ENCODE data around the gene MTREX.
"Not testable (repeated sequence)": the region's sequence is repeated elsewhere in the genome, so short reads cannot be mapped to it uniquely, and the experiment has no call there.

The MTREX gene

DNA sequence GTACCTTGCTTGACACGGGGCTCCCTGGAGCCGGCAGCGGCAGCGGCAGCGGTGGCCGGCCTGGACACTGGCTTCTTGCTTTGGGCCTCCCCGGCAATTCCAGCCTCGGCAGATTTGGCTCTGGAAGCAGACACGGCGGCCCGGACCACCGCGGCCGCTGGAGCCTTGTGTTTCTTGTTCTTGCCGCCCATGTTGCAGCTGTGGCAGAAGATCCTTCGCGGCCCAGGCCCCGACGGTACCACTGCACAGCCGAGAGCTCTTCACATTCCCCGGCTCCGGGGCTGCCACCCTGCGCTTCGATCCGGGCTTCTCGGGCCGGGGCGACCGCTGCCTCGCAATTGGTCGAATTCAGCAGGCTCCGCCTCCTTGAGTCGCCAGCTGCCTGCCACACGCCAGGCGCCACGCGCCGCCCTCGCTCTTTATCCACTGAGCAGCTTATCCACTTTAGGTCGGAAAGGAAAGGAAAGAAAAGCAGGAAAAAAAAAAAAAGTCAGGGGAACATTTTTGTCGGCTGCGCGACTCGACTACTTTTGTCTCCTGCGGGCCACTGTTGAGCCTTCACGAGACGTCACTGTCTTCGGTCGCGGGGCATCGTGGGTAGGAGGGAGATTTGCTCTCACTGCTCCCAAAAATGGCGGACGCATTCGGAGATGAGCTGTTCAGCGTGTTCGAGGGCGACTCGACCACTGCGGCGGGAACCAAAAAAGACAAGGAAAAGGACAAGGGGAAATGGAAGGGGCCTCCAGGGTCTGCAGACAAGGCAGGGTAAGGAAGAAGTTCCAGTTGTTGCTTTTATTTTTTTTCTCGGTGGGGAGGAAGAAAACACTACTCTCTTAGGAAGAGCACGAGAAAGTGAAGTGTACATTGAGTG lies at the start of gene MTREX, which contains the start of gene DHX29:
MTREX (plus strand) TSS at position 607 of the 871 bp plus-strand sequence; CDS start at position 632, 25 bp downstream.
DHX29 (minus strand) TSS at position 312 of the 871 bp plus-strand sequence; CDS start at position 191, 121 bp downstream.
- peak; percentile 80 for DNase-seq

GRCh38 chr5:55258339-55258738 lies 49.5 kb upstream of the MTREX start:
- DNase-seq: no peak

- DNase-seq: no peak
Observed at GRCh38 chr5:55276771-55277170, 31.0 kb upstream of the MTREX start.

DNA sequence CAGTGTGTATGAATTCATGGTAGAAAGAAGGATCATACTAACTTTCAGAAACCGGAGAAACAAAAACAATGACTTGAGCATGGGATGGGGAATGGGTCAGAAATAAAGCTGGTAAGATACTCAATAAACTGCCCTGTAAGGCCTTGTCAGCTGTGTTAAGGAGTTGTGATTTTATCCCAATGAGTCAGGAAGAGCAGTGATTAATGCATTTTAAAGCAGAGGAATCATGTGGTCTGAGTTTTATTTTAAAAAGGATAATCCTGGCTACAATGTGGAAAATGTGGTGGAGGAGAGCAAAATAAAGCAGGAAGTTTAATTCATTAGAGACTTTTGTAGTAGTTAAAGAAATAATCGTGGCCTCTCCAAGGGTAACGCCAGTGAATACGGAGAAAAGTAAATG lies 29.0 kb upstream of the MTREX start:
- no peak for DNase-seq

DNA sequence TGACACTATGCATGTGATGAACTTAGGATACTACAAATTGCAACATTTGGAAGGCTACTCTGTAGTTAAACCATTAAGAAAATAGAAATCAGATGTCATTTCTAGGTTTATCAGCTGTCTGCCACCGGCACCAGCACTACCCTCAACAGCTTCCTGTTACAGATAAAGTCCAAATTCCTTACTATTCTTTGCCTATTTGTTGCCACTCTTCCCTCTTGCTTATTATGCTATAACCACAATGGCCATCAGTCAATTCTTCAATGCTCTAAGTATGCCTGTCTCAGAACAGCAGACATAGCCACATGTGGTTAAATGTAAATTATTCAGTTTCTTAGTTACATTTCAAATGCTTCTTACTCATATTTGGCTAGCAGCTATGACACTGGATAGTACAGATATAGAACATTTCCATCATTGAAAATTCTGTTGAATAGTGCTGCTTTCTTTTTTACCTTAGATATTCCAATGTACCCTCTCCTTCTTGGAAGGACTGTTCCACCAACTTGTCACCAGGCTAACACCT lies 21.3 kb upstream of the MTREX start:
- DNase-seq: no peak

- DNase-seq: no peak
Observed at GRCh38 chr5:55289808-55290207, 18.0 kb upstream of the MTREX start.

DNA sequence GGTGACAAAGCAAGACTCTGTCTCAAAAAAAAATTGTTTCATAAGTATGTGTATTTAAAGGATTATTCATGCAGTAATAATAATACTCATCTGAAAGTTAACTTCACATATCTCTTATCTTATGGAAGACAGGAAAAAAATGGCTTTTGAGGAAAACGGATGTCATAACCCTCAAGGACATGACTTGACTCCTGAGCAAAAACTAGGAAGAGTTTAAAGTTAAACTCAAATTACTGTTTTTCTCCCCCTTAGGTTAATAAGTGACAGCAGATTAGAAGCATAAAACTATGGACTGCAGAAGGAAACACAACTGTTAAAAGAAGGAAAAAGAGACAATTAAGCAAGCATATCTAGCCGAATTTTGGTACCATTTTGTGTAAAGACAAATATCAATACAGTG lies 16.8 kb upstream of the MTREX start:
- DNase-seq: no peak

GRCh38 chr5:55294935-55295334 lies 12.9 kb upstream of the MTREX start:
- DNase-seq: no peak

- DNase-seq: no peak
Observed at GRCh38 chr5:55300890-55301289, 6.9 kb upstream of the MTREX start.

GRCh38 chr5:55303238-55303690 lies 4.5 kb upstream of the MTREX start:
- DNase-seq: no peak

GRCh38 chr5:55304584-55304983 lies 3.2 kb upstream of the MTREX start:
- DNase-seq: no peak

GRCh38 chr5:55305345-55305744 lies 2.4 kb upstream of the MTREX start:
- no peak for DNase-seq

DNA sequence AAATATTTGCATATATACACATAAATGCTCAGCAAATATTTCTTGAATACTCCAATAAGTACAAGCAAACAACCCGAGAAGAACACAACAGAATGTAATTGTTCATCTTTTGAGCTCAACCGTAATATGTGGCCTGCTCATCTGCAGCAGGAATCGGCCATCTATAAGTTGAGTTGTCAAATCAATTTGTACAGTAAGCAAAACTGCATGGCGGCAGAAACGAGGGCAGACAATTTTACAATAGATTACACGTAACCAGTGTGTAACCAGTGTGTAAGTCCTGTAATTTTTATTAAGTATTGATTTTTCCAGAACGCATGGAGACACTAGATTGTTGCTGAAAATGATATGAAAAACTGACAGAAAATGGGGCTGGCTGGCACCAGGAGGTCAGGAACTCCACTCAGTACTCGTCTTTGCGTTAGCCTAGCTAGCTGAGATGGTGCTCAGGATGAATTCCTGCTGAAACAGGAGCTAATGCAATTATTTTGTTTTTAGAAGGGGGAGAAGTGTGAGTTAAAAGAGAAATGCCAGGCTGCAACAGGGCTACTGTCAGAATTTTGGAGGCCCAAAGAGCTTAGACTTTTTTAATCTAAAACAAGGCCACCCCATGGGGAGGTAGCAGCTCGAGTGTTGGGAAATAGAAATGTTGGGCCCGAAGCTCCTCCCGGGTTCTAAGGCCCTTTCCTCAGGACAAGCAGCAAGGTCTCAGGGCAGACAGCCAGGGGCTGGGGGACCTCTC lies 977 bp upstream of the MTREX start:
- DNase-seq: no peak

- DNase-seq: no peak
Observed at GRCh38 chr5:55308254-55308836, 556 bp downstream of the MTREX start.

DNA sequence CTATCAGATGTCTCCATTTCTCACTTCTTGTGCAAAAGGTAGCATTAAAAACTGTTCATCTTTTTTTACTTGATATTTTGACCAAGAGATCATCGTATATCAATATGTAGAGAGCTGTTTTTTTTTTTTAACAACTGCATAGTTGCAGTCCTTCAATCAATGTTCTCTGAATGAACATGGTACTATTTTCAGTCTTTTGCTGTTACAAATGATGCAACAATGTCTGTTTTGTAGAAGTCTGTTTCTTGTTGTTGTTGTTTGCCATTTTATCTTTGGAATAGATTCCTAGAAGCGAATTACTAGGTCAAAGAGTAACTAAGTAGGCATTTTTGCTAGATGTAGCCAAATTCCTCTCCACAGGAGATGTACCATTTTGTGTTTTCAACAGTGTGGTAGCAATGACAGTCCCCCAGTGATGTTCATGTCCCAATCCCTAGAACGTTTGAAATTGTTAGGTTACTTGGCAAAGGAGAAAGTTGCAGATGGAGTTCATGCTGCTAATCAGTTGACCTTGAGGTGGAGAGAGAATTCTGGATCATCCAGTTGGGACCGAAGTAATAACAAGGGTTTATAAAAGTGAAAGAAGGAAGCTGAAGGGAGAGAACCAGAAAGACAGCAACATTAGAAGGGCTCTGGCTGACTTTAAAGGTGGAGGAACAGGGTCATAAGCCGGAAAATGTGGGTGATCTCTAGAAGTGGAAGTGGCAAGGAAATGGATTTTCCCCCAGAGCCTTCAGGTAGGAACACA lies 6.3 kb downstream of the MTREX start:
- no peak for DNase-seq

- DNase-seq: no peak
Observed at GRCh38 chr5:55316289-55316688, 8.5 kb downstream of the MTREX start.

DNA sequence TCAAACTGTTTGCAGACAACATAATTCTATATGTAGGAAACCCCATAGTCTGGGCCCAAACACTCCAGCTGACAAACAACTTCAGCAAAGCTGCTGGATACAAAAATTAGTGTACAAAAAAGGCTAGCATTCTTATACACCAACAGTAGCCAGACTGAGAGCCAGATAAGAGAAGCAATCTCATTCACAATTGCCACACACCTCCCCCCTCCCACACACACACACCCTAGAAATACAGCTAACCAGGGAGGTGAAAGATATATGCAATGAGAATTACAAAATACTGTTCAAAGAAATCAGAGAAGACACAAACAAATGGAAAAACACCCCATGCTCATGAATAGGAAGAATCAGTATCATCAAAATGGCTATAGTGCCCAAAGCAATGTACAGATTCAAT lies 9.0 kb downstream of the MTREX start:
- DNase-seq: no peak

DNA sequence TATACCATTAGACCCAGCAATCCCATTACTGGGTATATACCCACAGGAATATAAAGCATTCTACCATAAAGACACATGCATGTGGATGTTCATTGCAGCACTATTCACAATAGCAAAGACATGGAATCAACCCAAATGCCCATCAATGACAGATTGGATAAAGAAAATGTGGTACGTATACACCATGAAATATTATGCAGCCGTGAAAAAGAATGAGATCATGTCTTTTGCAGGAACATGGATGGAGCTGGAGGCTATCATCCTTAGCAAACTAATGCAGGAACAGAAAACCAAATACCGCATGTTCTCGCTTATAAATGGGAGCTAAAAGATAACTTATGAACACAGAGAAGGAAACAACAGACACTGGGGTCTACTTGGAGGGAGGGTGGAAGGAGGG lies 10.4 kb downstream of the MTREX start:
- not testable (repeated sequence) for DNase-seq

GRCh38 chr5:55319491-55319890 lies 11.7 kb downstream of the MTREX start:
- DNase-seq: no peak

DNA sequence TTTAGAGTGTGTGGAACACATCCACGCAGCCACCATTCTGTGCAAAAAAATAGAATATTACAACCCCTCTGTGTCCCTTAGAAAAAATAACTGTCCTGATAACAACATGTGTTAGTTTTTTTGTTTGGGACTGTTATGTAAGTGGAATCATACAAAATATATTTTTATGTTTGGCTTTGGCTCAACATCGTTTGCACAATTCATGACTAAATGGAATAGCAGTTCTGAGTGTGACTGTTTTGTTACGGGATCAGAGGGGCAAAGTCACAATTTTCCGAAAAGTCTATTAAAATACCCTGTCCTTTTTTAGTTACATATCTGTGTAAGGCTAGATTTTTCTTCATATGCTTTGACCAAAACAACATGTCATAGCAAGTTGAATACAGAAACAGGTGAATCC lies 12.8 kb downstream of the MTREX start:
- DNase-seq: no peak

DNA sequence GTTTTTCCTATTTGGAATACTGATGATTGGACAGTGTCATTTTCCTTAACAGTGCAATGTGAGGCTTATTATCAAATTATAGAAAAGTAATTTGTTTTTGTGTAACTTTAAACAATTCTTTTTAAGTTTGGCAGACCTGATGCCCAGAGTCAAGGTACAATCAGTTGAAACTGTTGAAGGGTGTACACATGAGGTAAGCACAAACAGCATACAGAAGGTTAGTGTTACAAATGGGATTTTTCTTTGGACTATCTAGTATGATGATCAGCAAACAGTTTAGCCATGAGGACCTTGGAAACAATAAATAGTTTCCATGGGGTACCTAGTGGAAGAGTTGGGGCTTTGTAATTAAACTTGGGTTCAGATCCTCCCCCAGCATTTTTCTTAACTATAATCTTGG lies 16.2 kb downstream of the MTREX start:
- DNase-seq: no peak

DNA sequence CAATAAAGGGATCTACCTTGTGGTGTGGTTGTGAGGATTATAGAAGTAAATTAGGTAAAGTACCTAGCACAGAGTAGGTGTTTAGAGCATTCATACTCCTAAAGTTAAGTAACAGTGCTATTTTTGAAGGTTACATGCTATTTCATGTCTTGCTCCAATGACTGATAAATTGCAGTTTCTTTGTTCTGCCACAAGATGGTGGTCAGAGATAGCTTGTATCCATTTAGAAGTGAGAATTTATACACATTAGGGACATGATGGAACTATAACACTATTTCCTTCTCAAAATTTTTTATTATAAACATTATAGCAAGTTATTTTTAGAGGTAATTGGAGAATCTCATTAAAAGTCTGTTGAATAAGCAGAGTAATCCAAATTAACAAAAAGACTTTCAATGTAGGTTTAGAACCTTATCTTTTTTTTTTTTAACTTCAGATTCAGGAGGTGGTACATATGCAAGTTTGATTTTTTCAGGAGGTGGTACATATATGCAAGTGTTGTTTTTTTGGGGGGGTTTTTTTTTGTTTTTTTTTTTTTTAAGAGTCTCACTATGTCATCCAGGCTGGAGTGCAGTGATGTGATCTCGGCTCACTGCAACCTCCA lies 17.1 kb downstream of the MTREX start:
- no peak for DNase-seq

Data from NCI-H1048 (cell line).